Tibial artery (tissue), 4 donors: Measurements from ENCODE around the gene SDCCAG8.

Experiments used
- DNase-seq, 2 donors: peaks; one replicate each; pipeline ENCODE4 v3.0.0-alpha.2; 2019
- H3K27ac ChIP-seq, 2 donors: fragments of 200-600 bp; sonication (generic) in 1 of 2; 1 replicate in 1 of 2; 2 replicates in 1 of 2; pipeline ENCODE4 v1.5.1; 2018 to 2019; ENCODE audit warnings: mild to moderate bottlenecking in 1 of 2
- H3K27me3 ChIP-seq, 2 donors: fragments of 200-600 bp; sonication (generic) in 1 of 2; one replicate each; pipeline versions ENCODE4 v1.5.1 to v1.6.0; 2016 to 2019
- H3K36me3 ChIP-seq, 3 donors: fragments of 200-600 bp; sonication (generic) in 2 of 3; one replicate each; pipeline ENCODE4 v1.5.1; 2016 to 2019; ENCODE audit warnings: mild to moderate bottlenecking in 2 of 3
- H3K4me1 ChIP-seq, 4 donors: fragments of 200-600 bp; sonication (generic) in 2 of 4; 1 replicate in 3 of 4; 2 replicates in 1 of 4; pipeline ENCODE4 v1.5.1; 2016 to 2019
- H3K4me3 ChIP-seq, 2 donors: fragments of 200-600 bp; sonication (generic) in 1 of 2; 1 replicate in 1 of 2; 2 replicates in 1 of 2; pipeline ENCODE4 v1.5.1; 2018 to 2019; ENCODE audit warnings: mild to moderate bottlenecking in 2 of 2
- H3K9me3 ChIP-seq, 3 donors: fragments of 200-600 bp; sonication (generic) in 1 of 3; one replicate each; pipeline ENCODE4 v1.5.1; 2016 to 2019
- intact Hi-C: fragments of 100-400 bp; cut with DNase I; formaldehyde crosslinking; loops from one replicate; pipeline ENCODE4 v1.15.0; 2023; ENCODE audit warnings: low total_unique reads
- TF ChIP-seq, protein P1 (sequence below), 2 experiments: fragments of 200-600 bp in 1 of 2; fragments of 450-650 bp in 1 of 2; IDR thresholded peaks; one replicate each; pipeline ENCODE4 v1.5.1; 2017 to 2019; ENCODE audit warnings: antibody characterized with exemption in 2 of 2, mild to moderate bottlenecking in 1 of 2, moderate library complexity in 1 of 2

The SDCCAG8 gene

GRCh38 chr1:243254233-243254926 lies 1.5 kb upstream of the SDCCAG8 start:
- TF ChIP-seq, protein P1, sequence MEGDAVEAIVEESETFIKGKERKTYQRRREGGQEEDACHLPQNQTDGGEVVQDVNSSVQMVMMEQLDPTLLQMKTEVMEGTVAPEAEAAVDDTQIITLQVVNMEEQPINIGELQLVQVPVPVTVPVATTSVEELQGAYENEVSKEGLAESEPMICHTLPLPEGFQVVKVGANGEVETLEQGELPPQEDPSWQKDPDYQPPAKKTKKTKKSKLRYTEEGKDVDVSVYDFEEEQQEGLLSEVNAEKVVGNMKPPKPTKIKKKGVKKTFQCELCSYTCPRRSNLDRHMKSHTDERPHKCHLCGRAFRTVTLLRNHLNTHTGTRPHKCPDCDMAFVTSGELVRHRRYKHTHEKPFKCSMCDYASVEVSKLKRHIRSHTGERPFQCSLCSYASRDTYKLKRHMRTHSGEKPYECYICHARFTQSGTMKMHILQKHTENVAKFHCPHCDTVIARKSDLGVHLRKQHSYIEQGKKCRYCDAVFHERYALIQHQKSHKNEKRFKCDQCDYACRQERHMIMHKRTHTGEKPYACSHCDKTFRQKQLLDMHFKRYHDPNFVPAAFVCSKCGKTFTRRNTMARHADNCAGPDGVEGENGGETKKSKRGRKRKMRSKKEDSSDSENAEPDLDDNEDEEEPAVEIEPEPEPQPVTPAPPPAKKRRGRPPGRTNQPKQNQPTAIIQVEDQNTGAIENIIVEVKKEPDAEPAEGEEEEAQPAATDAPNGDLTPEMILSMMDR (IDR thresholded peaks at IDR 0.05): no peak
- Histone ChIP-seq H3K36me3 (no peaks in the 10 kb centered on the region), H3K27ac (peak overlapping the region; percentile 97 to 98), H3K4me1 (peaks cover 0 to 51% (median 19%) of the 10 kb centered on the region in 4 donors), H3K27me3 (no peaks in the 10 kb centered on the region), H3K9me3 (no peaks in the 10 kb centered on the region), H3K4me3 (peak overlapping the region; percentile 89 to 97)
- peak; percentile 70 to 85 for DNase-seq
- intact Hi-C loops: no loop called here

GRCh38 chr1:243254927-243255790 lies 682 bp upstream of the SDCCAG8 start, which contains the start of gene CEP170:
CEP170 (minus strand) TSS chr1:243255281; CDS start chr1:243225280, 30,001 bp downstream.
- no peaks in the 10 kb centered on the region for H3K27me3 ChIP-seq
- peak; percentile 95 for DNase-seq
- H3K4me3 ChIP-seq: peak within 1 kb of the TSS; percentile 89 to 97
- intact Hi-C loops: loop anchor here (5.0 kb wide), 1 partner anchor 792 kb away; no protein-coding TSS in a partner anchor
- H3K27ac ChIP-seq: peak within 1 kb of the TSS; percentile 97 to 98
- peaks cover 0 to 46% (median 19%) of the 10 kb centered on the region in 4 donors for H3K4me1 ChIP-seq
- TF ChIP-seq, protein P1 (IDR thresholded peaks at IDR 0.05): no peak
- no peaks in the 10 kb centered on the region for H3K9me3 ChIP-seq
- no peaks in the 10 kb centered on the region for H3K36me3 ChIP-seq

DNA sequence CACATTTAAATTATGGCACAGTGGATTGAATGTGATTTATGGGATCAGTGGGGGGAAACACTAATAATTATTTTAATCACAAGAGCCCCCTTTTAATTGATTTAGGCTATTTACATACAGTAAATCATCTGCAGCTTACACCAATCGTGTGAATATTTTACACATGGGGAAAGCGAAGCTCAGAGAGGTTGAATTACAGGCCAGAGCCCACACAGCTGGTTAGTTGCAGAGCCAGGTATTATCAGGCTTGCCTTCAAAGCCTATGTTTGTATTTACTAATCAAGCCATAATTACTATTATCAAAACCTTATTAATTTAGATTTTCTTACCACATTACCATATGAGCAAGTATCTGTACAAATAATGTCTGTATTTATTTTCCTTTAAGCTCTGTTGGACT lies 749 bp downstream of the SDCCAG8 start:
- no peaks in the 10 kb centered on the region for H3K36me3 ChIP-seq
- DNase-seq: no peak
- no peaks in the 10 kb centered on the region for H3K27me3 ChIP-seq
- peak overlapping the region; percentile 89 to 97 for H3K4me3 ChIP-seq
- peak overlapping the region; percentile 97 to 98 for H3K27ac ChIP-seq
- intact Hi-C loops: loop anchor here (5.0 kb wide), 1 partner anchor 791 kb away; no protein-coding TSS in a partner anchor
- no peaks in the 10 kb centered on the region for H3K9me3 ChIP-seq
- H3K4me1 ChIP-seq: peaks cover 0 to 44% (median 16%) of the 10 kb centered on the region in 4 donors
- TF ChIP-seq, protein P1 (IDR thresholded peaks at IDR 0.05): no peak

- H3K4me3 ChIP-seq: peak overlapping the region in 1 of 2 donors; percentile 89
- H3K27ac ChIP-seq: no peak overlapping the region
- TF ChIP-seq, protein P1 (IDR thresholded peaks at IDR 0.05): no peak
- no peaks in the 10 kb centered on the region for H3K9me3 ChIP-seq
- H3K4me1 ChIP-seq: peaks cover 0 to 38% (median 13%) of the 10 kb centered on the region in 4 donors
- no peak for DNase-seq
- intact Hi-C loops: loop anchor here (5.0 kb wide), 1 partner anchor 790 kb away; no protein-coding TSS in a partner anchor
- H3K27me3 ChIP-seq: no peaks in the 10 kb centered on the region
- no peaks in the 10 kb centered on the region for H3K36me3 ChIP-seq
Measured at GRCh38 chr1:243257189-243257588, 1.3 kb downstream of the SDCCAG8 start.

GRCh38 chr1:243258731-243259130 lies 2.9 kb downstream of the SDCCAG8 start:
- TF ChIP-seq, protein P1 (IDR thresholded peaks at IDR 0.05): no peak
- no peaks in the 10 kb centered on the region for H3K27me3 ChIP-seq
- no peaks in the 10 kb centered on the region for H3K36me3 ChIP-seq
- DNase-seq: no peak
- peaks cover 0 to 23% (median 10%) of the 10 kb centered on the region in 4 donors for H3K4me1 ChIP-seq
- H3K9me3 ChIP-seq: no peaks in the 10 kb centered on the region
- intact Hi-C loops: loop anchor here (5.0 kb wide), 1 partner anchor 789 kb away; no protein-coding TSS in a partner anchor
- no peak overlapping the region for H3K27ac ChIP-seq
- H3K4me3 ChIP-seq: no peak overlapping the region
